Panc1 (cell line): ENCODE results near the gene PRKG1.

Experiments used
- TCF7L2 ChIP-seq: IDR thresholded peaks from 2 replicates; pipeline ENCODE4 v1.6.1; 2011; ENCODE audit warnings: mild to moderate bottlenecking, low read depth, low read length, inconsistent platforms
- TF ChIP-seq, protein P1 (sequence below), 2 experiments: IDR thresholded peaks; 2 replicates each; pipeline ENCODE4 v1.6.1; 2011 to 2012; ENCODE audit warnings: low read depth in 2 of 2, control low read depth in 1 of 2, low read length in 1 of 2, mild to moderate bottlenecking in 1 of 2, moderate library complexity in 1 of 2; ENCODE audit not compliant: insufficient read depth in 1 of 2
- TF ChIP-seq, protein P2 (sequence below): fragments of 450-650 bp; IDR thresholded peaks from 2 replicates; pipeline ENCODE4 v1.5.1; 2017; ENCODE audit warnings: mild to moderate bottlenecking

DNA sequence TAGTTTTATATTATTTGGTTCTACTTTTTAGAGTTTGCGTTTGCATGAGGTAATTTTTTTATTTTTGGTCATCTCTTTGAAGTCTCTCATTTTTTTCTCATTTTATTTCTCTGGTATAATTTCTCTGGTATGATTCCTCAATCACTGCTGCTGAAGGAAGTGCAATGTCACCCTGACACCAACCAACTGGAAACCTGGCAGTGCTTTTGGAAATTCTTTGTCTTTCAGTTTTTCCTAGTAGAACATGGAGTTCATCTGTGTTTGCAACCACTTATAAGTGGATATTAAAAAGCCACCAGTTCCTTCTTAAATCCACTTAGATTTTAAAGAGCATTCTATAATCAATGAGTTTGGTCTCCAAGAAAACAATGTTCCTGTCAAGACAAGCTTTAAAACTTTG, 291.8 kb downstream of the PRKG1 start:
- TF ChIP-seq, protein P1, sequence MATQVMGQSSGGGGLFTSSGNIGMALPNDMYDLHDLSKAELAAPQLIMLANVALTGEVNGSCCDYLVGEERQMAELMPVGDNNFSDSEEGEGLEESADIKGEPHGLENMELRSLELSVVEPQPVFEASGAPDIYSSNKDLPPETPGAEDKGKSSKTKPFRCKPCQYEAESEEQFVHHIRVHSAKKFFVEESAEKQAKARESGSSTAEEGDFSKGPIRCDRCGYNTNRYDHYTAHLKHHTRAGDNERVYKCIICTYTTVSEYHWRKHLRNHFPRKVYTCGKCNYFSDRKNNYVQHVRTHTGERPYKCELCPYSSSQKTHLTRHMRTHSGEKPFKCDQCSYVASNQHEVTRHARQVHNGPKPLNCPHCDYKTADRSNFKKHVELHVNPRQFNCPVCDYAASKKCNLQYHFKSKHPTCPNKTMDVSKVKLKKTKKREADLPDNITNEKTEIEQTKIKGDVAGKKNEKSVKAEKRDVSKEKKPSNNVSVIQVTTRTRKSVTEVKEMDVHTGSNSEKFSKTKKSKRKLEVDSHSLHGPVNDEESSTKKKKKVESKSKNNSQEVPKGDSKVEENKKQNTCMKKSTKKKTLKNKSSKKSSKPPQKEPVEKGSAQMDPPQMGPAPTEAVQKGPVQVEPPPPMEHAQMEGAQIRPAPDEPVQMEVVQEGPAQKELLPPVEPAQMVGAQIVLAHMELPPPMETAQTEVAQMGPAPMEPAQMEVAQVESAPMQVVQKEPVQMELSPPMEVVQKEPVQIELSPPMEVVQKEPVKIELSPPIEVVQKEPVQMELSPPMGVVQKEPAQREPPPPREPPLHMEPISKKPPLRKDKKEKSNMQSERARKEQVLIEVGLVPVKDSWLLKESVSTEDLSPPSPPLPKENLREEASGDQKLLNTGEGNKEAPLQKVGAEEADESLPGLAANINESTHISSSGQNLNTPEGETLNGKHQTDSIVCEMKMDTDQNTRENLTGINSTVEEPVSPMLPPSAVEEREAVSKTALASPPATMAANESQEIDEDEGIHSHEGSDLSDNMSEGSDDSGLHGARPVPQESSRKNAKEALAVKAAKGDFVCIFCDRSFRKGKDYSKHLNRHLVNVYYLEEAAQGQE (IDR thresholded peaks at IDR 0.05; ENCODE audit: insufficient read depth in 1 of 2, low read depth in 2 of 2, low read length in 1 of 2): no peak
- TF ChIP-seq, protein P2, sequence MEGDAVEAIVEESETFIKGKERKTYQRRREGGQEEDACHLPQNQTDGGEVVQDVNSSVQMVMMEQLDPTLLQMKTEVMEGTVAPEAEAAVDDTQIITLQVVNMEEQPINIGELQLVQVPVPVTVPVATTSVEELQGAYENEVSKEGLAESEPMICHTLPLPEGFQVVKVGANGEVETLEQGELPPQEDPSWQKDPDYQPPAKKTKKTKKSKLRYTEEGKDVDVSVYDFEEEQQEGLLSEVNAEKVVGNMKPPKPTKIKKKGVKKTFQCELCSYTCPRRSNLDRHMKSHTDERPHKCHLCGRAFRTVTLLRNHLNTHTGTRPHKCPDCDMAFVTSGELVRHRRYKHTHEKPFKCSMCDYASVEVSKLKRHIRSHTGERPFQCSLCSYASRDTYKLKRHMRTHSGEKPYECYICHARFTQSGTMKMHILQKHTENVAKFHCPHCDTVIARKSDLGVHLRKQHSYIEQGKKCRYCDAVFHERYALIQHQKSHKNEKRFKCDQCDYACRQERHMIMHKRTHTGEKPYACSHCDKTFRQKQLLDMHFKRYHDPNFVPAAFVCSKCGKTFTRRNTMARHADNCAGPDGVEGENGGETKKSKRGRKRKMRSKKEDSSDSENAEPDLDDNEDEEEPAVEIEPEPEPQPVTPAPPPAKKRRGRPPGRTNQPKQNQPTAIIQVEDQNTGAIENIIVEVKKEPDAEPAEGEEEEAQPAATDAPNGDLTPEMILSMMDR: no peak
- no peak for TF ChIP-seq TCF7L2
